DND-41 (cell line): ENCODE measurements around the gene NUDT1.

ENCODE experiments used
- CTCF ChIP-seq: IDR thresholded peaks from 2 replicates; pipeline ENCODE4 v1.5.1; 2012; ENCODE audit warnings: borderline replicate concordance, low read length, moderate library complexity, mild to moderate bottlenecking; ENCODE audit not compliant: poor library complexity, severe bottlenecking; ENCODE audit errors: extremely low read depth
- EZH2 ChIP-seq: IDR thresholded peaks from 3 replicates; pipeline ENCODE4 v1.6.1; 2012; ENCODE audit warnings: borderline replicate concordance, low read depth, mild to moderate bottlenecking, moderate library complexity, low read length, inconsistent platforms; ENCODE audit not compliant: severe bottlenecking

- TF ChIP-seq CTCF (no peak), EZH2 (no peak)
Measured at GRCh38 chr7:2243458-2243857, 1.4 kb downstream of the NUDT1 start.
